T-helper 2 cell (primary cell): ENCODE measurements around the gene JAZF1.

Experiments
- DNase-seq, 5 experiments: peaks; one replicate each; pipeline versions ENCODE4 v3.0.0 to v3.0.0-alpha.2; 2012 to 2022

JAZF1 gene

GRCh38 chr7:28191184-28191583 is 10.6 kb upstream of the JAZF1 start:
- no peak for DNase-seq

GRCh38 chr7:28190077-28190710 is 9.6 kb upstream of the JAZF1 start:
- no peak for DNase-seq

GRCh38 chr7:28187012-28187411 is 6.4 kb upstream of the JAZF1 start:
- DNase-seq = no peak

GRCh38 chr7:28183627-28184026 is 3.0 kb upstream of the JAZF1 start:
- no peak for DNase-seq

GRCh38 chr7:28182071-28182471 is 1.5 kb upstream of the JAZF1 start:
- DNase-seq = no peak

- no peak for DNase-seq
Measured at GRCh38 chr7:28181416-28181815, 821 bp upstream of the JAZF1 start.

GRCh38 chr7:28180031-28180363 is 598 bp downstream of the JAZF1 start:
- DNase-seq = no peak

- DNase-seq = peak; percentile 47 to 83 (median 66)
Measured at GRCh38 chr7:28179120-28180030, 1.2 kb downstream of the JAZF1 start.

- peak in 1 of 5 experiments; percentile 38 for DNase-seq
Measured at GRCh38 chr7:28178599-28178998, 2.0 kb downstream of the JAZF1 start.

- no peak for DNase-seq
Measured at GRCh38 chr7:28177836-28178235, 2.8 kb downstream of the JAZF1 start.

- no peak for DNase-seq
Measured at GRCh38 chr7:28176645-28177044, 4.0 kb downstream of the JAZF1 start.

- DNase-seq = no peak
Measured at GRCh38 chr7:28176174-28176573, 4.4 kb downstream of the JAZF1 start.

- DNase-seq = no peak
Measured at GRCh38 chr7:28174901-28175661, 5.5 kb downstream of the JAZF1 start.

GRCh38 chr7:28174442-28174841 is 6.2 kb downstream of the JAZF1 start:
- peak in 1 of 5 experiments; percentile 40 for DNase-seq

GRCh38 chr7:28173531-28173930 is 7.1 kb downstream of the JAZF1 start:
- DNase-seq = no peak

- DNase-seq = no peak
Measured at GRCh38 chr7:28172958-28173357, 7.6 kb downstream of the JAZF1 start.

GRCh38 chr7:28170701-28171100 is 9.9 kb downstream of the JAZF1 start:
- DNase-seq = no peak

GRCh38 chr7:28169230-28169629 is 11.4 kb downstream of the JAZF1 start:
- DNase-seq = no peak

- no peak for DNase-seq
Measured at GRCh38 chr7:28168393-28169158, 12.0 kb downstream of the JAZF1 start.

- no peak for DNase-seq
Measured at GRCh38 chr7:28166982-28167715, 13.4 kb downstream of the JAZF1 start.

- DNase-seq = no peak
Measured at GRCh38 chr7:28165961-28166955, 14.3 kb downstream of the JAZF1 start.
